ENCODE data around the gene ANGPTL5.

- TF ChIP-seq CTCF (conservative IDR thresholded peaks at IDR 0.05; ENCODE audit: low read depth, low read length) (no peak), EZH2 (IDR thresholded peaks at IDR 0.05; ENCODE audit: borderline replicate concordance, low read depth, low read length, poor library complexity, severe bottlenecking) (no peak)
These were observed 15.4 kb upstream of the ANGPTL5 start for GRCh38 chr11:101931692-101932091.

Measured in A673 (cell line).